HCEC 1CT (cell line): ENCODE data around the gene ISX.

ENCODE experiments used
- DNase-seq: peaks from one replicate; pipeline ENCODE4 v3.0.0-alpha.2; 2017

ISX gene

DNA sequence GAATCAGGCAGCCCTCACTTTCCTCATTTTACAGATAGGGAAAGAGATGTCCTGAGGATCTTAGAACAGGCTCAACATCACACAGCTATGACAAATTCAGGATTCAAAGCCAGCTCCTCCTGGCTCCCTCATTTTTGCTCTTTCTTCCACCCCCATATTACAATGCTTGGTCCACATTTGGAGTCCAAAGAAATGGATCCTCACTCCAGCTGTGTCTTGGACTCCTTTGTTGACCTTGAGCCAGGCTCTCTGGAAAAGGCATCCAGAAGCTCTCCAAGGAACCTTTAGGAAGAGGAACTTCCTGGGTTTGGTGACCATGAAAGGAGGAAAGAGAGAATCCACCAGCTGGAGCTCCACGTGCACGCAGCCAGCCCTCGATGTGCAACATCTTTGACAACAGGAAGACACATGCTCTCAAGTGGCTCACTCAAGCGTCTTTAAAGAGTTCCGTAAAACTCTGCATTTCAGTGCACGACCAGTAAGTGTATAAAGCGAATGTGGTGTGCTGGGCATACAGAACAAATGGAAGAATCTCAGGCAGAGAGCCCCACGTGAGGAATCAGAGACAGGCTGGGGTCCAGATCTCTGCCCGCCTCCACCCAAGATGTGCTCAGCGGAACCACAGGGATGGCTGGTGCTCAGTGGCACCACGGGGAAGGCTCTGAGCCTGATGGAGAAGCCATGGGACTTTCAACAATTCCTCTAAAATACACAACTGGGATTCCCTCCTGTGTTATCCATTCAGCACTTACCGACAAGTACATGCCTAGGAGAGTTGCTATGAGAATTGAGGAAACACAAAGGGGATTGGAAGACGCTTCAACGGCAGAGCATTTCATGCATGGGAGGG is 48.4 kb downstream of the ISX start:
- DNase-seq = no peak

DNA sequence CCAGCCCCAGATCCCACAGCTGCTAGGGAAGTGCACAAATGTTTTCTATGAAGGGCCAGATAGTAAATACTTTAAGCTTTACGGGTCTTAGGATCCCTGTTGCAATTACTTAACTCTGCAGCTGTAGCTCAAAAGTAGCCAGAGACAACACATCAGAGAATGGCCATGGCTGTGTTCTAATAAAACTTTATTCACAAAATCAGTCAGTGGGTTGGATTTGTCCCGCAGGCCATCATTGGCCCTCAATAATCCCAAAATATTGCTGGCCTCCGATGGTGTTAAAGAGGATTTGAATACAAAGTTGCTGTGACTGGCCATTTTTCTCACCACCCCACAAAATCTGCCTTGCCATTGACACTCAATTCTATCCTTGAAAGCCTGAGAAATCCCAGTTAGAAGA is 49.6 kb downstream of the ISX start:
- DNase-seq = no peak

- DNase-seq = no peak
Observed at GRCh38 chr22:35116269-35116668, 50.3 kb downstream of the ISX start.

GRCh38 chr22:35116817-35117216 is 50.9 kb downstream of the ISX start:
- DNase-seq = no peak

- no peak for DNase-seq
Observed at GRCh38 chr22:35119494-35119893, 53.5 kb downstream of the ISX start.

GRCh38 chr22:35124691-35125219 is 58.8 kb downstream of the ISX start:
- DNase-seq = no peak

- no peak for DNase-seq
Observed at GRCh38 chr22:35126993-35127392, 61.0 kb downstream of the ISX start.

- DNase-seq = no peak
Observed at GRCh38 chr22:35128637-35129036, 62.7 kb downstream of the ISX start.

- no peak for DNase-seq
Observed at GRCh38 chr22:35131525-35132000, 65.6 kb downstream of the ISX start.

- DNase-seq = no peak
Observed at GRCh38 chr22:35132568-35132967, 66.6 kb downstream of the ISX start.

- no peak for DNase-seq
Observed at GRCh38 chr22:35133702-35134380, 67.9 kb downstream of the ISX start.

DNA sequence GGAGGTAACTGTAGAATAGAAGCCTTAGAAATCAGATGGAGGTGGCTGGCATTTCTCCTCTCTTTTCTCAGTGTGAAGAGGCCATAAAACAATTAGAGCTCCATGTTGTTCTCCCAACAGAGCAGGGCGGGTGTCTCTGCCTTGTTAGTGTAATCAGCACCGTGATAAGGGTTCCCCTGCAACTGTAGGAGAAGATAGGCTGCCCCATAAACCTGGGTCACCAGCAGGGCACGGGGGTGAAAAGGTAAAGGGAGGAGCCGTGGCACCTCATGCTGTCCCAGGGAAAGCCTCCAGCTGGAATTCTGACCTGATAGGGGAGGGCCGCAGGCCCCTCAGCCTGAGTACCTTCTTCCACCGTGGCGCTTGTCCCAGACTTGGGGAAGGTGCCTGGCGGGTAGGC is 68.7 kb downstream of the ISX start:
- no peak for DNase-seq

GRCh38 chr22:35135165-35135564 is 69.2 kb downstream of the ISX start:
- DNase-seq = no peak
